DND-41 (cell line): ENCODE results near the gene ZFPM1.

Source experiments
- CTCF ChIP-seq: IDR thresholded peaks from 2 replicates; pipeline ENCODE4 v1.5.1; 2012; ENCODE audit warnings: borderline replicate concordance, low read length, moderate library complexity, mild to moderate bottlenecking; ENCODE audit not compliant: poor library complexity, severe bottlenecking; ENCODE audit errors: extremely low read depth
- EZH2 ChIP-seq: IDR thresholded peaks from 3 replicates; pipeline ENCODE4 v1.6.1; 2012; ENCODE audit warnings: borderline replicate concordance, low read depth, mild to moderate bottlenecking, moderate library complexity, low read length, inconsistent platforms; ENCODE audit not compliant: severe bottlenecking

DNA sequence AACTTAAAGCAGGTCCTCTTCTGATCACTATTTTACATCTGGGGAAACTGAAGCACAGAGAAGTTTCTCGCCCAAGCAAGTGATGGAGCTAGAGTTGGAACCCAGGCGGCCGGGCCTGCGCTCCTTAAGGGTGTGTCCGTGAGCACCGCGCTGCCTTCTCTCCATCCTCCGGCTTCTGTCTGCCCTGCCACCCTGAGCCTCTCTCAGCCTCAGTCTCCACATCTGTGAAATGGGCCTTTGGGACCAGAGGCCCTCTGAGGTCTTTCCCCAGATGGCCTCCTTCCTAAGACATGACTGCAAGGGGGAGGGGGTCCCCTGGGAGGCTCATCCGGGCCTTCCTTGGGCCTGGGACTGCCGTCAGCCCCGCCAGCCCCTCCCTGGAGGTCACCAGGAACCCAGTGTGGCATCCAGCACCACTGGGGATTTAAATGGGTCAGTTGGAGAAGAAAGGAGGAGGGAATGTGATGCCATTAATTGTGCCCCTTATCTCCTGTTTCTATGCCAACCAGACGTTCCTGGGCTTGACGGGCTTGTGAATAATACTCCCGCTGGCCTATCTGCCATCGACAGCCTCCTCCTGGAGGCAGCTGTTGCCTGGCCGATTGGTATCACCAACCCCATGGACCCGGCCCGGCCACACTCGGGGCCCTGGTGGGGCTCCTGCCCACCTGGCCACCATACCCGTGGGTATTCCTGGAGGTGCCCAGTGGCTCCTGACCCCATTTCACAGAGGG is 5.1 kb downstream of the ZFPM1 start:
- no peak for TF ChIP-seq EZH2
- no peak for TF ChIP-seq CTCF
